Right lobe of liver (tissue), 4 donors: Measurements from ENCODE around the gene TPM3.

Experiments used
- CTCF ChIP-seq, 4 donors: fragments of 200-600 bp in 3 of 4; fragments of 450-650 bp in 1 of 4; IDR thresholded peaks; one replicate each; pipeline versions ENCODE4 v1.5.1 to v1.8.0; 2016 to 2022; ENCODE audit warnings: antibody characterized with exemption in 4 of 4, mild to moderate bottlenecking in 2 of 4
- POLR2A ChIP-seq: fragments of 450-650 bp; IDR thresholded peaks from one replicate; pipeline ENCODE4 v1.6.1; 2017; ENCODE audit warnings: antibody characterized with exemption, mild to moderate bottlenecking
- donor health status: DM: no; HTN: no; CAD: no.
- donor health status: DM: no; HTN: no; CAD: no.
- donor health status: DM: no; HTN: yes; CAD: no.

GRCh38 chr1:154141240-154141639 lies 50.7 kb downstream of the TPM3 start:
- TF ChIP-seq POLR2A (no peak), CTCF (IDR thresholded peaks at IDR 0.05) (no peak)
